GM10847 (cell line): Measurements from ENCODE around the gene MPND.

Experiments
- POLR2A ChIP-seq: IDR thresholded peaks from 2 replicates; pipeline ENCODE4 v1.6.1; 2011; ENCODE audit not compliant: insufficient read length; ENCODE audit errors: extremely low read depth

Gene MPND

DNA sequence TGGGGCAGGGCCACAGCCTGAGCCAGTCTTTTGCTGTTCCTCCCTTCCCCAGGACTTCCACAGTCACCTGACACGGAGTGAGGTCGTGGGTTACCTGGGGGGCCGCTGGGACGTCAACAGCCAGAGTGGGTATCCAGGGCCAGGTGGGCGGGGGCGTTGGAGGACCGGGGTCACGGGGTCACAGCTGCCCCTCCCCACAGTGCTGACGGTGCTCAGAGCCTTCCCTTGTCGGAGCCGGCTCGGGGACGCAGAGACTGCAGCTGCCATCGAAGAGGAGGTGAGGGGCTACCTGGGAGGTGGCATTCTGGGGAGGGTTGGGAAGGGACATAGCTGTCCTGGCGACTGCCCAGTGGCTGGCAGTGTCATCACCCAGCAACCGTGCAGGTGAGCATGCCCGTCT is 11.5 kb downstream of the MPND start:
- TF ChIP-seq POLR2A: no peak

GRCh38 chr19:4357095-4357797 is 13.9 kb downstream of the MPND start:
- TF ChIP-seq POLR2A: no peak

GRCh38 chr19:4357921-4358326 is 14.6 kb downstream of the MPND start:
- no peak for TF ChIP-seq POLR2A

- TF ChIP-seq POLR2A: no peak
These were observed 15.6 kb downstream of the MPND start for GRCh38 chr19:4358709-4359626.

DNA sequence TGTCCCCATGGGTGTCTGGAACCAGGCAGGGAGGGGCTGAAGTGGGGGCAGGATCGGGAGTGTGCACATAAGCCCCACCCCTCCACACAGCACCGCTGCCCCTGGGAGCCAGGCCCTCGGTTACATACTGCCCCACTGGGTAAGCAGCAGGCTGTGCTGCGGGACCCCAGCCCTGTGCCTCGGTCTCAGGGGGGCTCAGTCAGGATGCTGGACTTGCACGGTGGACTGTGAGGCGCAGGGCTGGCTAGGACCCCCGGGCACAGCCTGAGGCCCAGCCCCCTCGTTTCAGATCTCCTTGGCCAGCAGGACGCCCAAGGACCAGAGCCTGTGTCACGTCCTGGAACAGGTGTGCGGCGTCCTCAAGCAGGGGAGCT is 16.3 kb downstream of the MPND start:
- TF ChIP-seq POLR2A: peak; percentile 20

GRCh38 chr19:4360081-4360569 is 16.8 kb downstream of the MPND start:
- TF ChIP-seq POLR2A: no peak

DNA sequence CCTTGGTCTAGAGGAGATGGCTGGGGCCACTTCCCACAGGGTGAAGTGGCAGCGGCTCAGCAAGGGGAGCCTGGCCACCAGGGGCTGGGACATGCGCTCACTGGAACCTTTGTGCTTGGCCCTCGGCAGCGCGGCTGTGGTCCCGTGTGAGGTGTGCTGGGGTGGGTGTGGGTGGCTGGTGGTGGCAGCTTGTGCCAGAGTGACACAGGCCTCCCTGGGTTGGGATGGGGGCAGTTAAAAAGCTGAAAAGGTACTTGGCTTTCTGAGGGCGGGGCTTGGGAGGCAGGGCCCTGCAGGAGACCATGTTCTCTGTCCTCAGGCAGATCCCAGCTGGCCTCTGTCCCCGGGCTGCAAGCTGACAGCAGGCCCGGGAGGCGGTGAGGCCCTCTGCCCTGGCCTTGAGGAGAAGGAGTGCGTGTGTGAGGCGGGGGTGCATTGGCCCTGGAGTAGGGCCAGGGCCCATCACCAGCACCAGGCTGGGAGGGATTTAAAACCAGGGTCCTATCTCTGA is 17.3 kb downstream of the MPND start:
- no peak for TF ChIP-seq POLR2A

DNA sequence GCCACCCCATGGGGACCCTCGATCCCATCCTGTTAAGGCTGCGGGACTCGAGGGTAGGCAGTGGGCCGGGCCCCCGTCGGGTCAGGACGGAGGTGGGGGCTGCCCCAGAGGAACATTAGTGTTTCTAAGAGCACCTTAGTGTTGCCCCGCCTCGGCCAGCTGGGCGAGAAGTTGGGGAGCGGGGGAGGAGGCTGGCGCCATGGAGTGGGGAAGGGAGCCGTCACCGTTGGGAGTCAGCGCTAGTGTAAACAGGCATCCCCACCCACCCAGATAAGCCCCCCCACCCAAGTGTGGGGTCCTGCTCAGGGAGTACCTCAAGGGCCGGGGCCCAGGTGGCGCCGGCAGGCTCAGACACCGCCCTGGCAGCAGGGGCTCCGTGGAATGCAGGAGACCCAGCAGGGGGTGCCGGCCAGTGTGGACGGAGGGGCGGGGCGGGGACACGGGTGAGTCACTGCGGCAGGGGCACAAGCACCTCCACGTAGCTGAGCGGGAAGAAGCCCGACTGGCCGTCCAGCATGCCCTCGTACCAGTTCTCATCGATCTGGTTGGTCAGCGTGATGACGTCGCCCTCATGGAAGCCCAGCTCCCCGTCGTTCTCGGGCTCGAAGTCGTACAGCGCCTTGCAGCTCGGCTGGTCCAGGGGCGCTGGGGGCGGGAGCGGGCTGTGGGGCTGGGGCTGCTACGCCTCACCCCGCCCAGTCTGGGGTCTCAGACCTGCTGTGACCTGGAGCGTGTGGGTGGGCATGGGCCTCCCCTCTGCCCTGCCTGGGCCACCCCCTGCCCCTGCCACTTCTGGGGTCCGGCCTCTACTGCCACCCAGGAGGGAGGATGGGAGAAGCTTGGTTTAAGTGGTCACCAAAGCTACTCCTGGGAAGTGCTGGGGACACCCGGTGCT is 18.0 kb downstream of the MPND start:
- no peak for TF ChIP-seq POLR2A

DNA sequence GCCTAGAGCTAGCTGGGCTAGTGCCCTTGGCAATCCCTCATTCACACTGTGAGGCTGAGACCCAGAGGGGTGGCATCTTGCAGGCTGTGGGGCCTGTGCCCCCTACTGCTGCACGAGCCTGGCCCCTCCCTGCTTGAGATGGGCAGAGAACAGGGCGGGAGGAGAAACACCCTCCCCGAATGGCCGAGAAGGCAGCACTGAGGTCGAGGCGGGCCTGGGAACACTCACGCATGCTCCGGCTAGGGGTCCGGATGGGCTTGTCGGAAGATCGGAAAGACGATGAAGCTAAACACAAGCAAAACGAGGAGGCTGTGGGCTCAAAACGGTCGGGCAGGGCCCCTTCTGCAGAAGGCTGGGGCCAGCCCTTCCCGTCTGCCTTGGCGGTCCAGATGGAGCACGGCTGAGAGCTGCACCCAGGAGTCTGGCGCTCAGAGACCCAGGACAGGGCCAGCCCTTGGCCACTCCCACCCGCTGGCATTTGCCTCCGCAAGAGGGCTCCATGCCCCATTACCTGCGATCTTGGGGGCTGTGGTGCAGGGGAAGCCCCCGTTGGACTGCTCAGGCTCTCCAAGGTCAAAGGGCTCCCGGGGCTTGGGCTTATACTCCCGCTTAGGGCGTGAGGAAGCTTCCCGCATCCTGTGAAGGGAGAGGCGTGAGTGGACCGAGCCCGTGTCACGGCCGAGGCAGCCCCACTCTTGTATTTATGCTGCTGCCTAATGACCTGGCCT is 18.9 kb downstream of the MPND start:
- TF ChIP-seq POLR2A: no peak

DNA sequence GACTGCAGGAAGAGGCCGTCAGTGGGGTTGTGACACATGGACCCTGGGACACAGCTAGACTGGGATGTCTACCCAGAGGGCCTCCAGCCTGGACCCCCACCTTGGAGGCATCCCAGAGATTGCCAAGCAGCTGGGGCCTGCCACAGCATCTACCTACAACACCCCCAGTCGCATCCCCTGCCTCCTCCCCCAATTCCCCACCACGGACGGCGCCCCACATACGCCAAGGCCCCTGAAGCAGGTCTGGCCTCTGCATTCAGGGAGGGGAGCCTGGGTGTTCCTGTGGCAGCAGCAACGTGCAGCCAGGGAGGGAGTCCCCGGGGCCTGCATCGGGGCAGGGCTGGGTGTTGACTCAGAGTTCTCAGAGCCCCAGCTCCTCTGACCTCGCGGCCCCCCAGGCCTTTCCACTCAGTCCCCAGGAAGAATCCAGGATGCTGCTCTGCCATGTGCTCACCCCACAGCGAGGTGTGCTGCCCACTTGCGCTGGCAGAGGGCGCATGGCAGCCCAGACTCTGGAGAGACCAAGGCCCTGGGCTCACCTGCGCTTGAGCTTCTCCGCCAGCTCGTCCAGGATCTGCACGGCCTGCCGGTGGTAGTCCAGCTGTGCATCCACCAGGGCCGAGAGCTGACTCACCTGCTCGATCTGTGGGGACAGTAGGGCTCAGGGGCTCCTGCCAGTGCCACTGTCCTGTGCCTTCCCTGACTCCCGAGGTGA is 19.6 kb downstream of the MPND start:
- TF ChIP-seq POLR2A: no peak

DNA sequence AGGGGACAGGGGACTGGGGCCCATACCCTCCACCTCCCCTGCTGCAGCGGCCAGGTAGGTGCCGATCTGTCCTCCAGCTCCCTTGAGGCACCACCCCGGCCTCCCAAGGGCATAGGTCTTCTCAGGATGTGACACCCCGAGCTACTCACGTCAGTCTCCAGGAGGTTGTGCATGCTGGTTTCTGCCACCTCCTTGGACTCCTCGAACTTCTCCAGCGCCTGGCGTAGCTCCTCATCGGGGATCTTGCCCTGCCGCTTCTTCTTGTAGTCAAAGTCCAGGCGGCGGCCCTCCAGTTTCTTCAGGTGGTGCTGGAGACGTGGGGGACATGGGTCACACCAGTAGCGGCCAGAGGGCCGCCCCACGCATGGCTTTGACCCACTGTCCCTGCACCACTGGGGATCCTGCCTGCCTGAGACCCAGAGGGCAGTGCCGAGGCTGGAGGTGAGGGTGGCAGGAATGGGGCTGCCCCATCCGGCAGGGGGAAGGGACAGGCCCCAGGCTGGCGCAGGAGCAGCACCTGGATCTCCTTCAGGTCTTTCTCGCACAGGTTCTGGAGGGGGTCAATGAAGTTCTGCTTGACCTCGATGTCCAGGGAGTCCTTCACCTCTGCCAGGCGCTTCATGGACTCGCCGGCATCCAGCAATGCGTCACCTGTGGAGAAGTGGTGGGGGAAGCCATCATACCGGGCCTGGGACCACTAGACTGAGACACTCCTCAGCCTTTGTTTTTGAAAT is 20.4 kb downstream of the MPND start:
- no peak for TF ChIP-seq POLR2A

DNA sequence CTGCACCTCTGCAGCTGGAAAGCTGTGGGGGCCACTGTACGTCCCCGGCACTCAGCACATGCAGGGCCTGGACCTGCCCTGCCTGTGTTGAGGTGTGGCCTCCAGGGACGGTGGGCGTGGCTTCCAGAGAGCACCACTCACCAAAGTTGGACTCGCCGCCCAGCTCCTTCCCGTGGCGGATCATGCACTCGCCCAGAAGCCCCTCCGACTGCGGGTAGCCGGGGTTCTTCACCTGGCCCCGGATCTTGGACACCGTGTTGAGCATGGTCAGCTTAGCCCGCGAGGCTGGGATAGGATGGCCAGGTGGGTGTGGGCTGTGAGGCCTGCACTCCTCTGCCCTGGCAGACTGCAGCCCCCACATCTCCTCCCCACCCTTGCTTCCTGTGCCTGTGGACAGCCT is 22.0 kb downstream of the MPND start:
- no peak for TF ChIP-seq POLR2A

DNA sequence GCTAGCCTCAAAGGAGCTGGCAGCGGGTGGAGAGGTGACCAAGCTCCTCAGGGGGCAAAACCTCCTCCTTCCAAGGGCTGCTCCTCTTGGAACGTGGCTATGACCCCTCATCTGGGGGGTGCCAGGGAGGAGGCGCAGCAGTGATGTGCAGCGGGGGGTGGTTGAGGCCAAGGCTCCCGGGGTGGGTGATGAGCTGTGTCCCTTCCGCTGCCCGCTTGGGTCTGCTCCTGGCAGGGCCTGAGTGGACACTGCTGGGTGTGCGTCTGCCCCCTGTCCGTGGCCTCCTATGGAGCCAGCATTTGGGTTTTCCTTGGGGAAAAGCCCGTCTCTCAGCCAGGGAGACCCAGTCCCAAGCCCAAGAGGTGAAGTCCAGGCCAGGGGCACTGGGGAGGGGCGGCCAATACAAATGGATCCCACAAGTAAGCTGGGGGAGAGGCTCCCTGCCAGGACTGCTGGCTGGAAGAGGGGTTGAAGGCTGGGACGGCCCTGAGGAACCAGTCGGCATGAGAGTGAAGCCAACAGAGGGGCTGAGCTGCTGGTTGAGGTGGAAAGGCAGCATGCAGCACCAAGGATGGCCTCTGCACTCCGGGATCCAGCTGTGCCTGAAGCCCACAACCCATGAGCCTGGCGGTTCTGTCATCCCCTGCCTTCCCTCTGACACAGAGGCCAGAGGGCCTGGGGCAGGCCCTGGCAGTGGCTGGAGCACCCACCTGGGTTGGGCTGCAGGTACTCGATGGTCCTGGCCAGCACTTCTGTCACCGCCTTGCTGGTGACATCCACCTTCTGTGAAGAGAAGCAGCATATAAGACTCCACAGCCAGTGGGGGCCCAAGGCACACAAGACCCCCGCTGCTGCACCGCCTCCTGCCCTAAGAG is 22.7 kb downstream of the MPND start:
- TF ChIP-seq POLR2A: no peak
